Fibroblast of pulmonary artery (primary cell): Measurements from ENCODE around the gene CHRM4.
A peak's percentile ranks its signal among the peaks of the same experiment; 100 is the strongest.

ENCODE experiments used
- DNase-seq: peaks from one replicate; pipeline ENCODE4 v3.0.0-alpha.2; 2010; ENCODE audit warnings: low read depth
- H3K4me3 ChIP-seq: replicated peaks from 2 replicates; pipeline ENCODE4 v1.5.1; 2011; ENCODE audit warnings: low read depth, mild to moderate bottlenecking, control low read depth, low read length, moderate library complexity
- CTCF ChIP-seq: IDR thresholded peaks from 2 replicates; pipeline ENCODE4 v1.5.1; 2011; ENCODE audit warnings: mild to moderate bottlenecking, control low read depth, low read length, inconsistent platforms; ENCODE audit errors: missing control alignments

CHRM4 gene

GRCh38 chr11:46363031-46363407, 28.6 kb downstream of the CHRM4 start:
- H3K4me3 ChIP-seq: no peak overlapping the region
- TF ChIP-seq CTCF: no peak
- DNase-seq: peak; percentile 77

GRCh38 chr11:46362156-46363030, 29.2 kb downstream of the CHRM4 start:
- H3K4me3 ChIP-seq: no peak overlapping the region
- no peak for TF ChIP-seq CTCF
- no peak for DNase-seq

- peak overlapping the region; percentile 14 for H3K4me3 ChIP-seq
- no peak for TF ChIP-seq CTCF
- DNase-seq: peak; percentile 67
These were observed 30.1 kb downstream of the CHRM4 start for GRCh38 chr11:46361283-46362155.

GRCh38 chr11:46360878-46361277, 30.7 kb downstream of the CHRM4 start:
- no peak for TF ChIP-seq CTCF
- H3K4me3 ChIP-seq: no peak overlapping the region
- DNase-seq: peak; percentile 29

- DNase-seq: no peak
- TF ChIP-seq CTCF: no peak
- no peak overlapping the region for H3K4me3 ChIP-seq
These were observed 31.6 kb downstream of the CHRM4 start for GRCh38 chr11:46359953-46360352.

GRCh38 chr11:46357483-46357936, 34.1 kb downstream of the CHRM4 start:
- no peak for DNase-seq
- TF ChIP-seq CTCF: no peak
- H3K4me3 ChIP-seq: no peak overlapping the region
